Upper lobe of left lung (tissue), 4 donors: ENCODE measurements around the gene CRISPLD2.

Source experiments
- CTCF ChIP-seq, 6 experiments: fragments of 450-650 bp in 4 of 6; fragments of 200-600 bp in 2 of 6; sonication (generic) in 2 of 6; IDR thresholded peaks; one replicate each; pipeline ENCODE4 v1.5.1; 2016 to 2019; ENCODE audit warnings: antibody characterized with exemption in 6 of 6
- POLR2AphosphoS5 ChIP-seq, 2 donors: sonication (generic); formaldehyde crosslinking; IDR thresholded peaks; one replicate each; pipeline ENCODE4 v1.5.1; 2017; ENCODE audit warnings: antibody characterized with exemption in 2 of 2

GRCh38 chr16:84821728-84822689 lies 2.2 kb downstream of the CRISPLD2 start:
- TF ChIP-seq CTCF (IDR thresholded peaks at IDR 0.05): no peak
- TF ChIP-seq POLR2AphosphoS5 (IDR thresholded peaks at IDR 0.05): peak; percentile 21 to 36
